Germinal center (tissue), 1 donor: ENCODE data around the gene TTLL4.

Source experiments
- DNase-seq: peaks from one replicate; pipeline ENCODE4 v3.0.0; 2012; ENCODE audit warnings: mixed read lengths, low spot score

Gene TTLL4

GRCh38 chr2:218783688-218784087 is 73.1 kb downstream of the TTLL4 start:
- DNase-seq = no peak

GRCh38 chr2:218785103-218785502 is 74.5 kb downstream of the TTLL4 start:
- DNase-seq = no peak

GRCh38 chr2:218786133-218786532 is 75.5 kb downstream of the TTLL4 start:
- no peak for DNase-seq

GRCh38 chr2:218788529-218789255 is 78.1 kb downstream of the TTLL4 start:
- DNase-seq = no peak

GRCh38 chr2:218792433-218792832 is 81.8 kb downstream of the TTLL4 start:
- no peak for DNase-seq

GRCh38 chr2:218796691-218797090 is 86.1 kb downstream of the TTLL4 start:
- DNase-seq = no peak

GRCh38 chr2:218798767-218799504 is 88.3 kb downstream of the TTLL4 start:
- DNase-seq = no peak

GRCh38 chr2:218799990-218800389 is 89.4 kb downstream of the TTLL4 start:
- no peak for DNase-seq

GRCh38 chr2:218802386-218802994 is 91.9 kb downstream of the TTLL4 start:
- DNase-seq = no peak

GRCh38 chr2:218804817-218805216 is 94.2 kb downstream of the TTLL4 start:
- DNase-seq = no peak
